Measurements from ENCODE around the gene ZDHHC11.

DNA sequence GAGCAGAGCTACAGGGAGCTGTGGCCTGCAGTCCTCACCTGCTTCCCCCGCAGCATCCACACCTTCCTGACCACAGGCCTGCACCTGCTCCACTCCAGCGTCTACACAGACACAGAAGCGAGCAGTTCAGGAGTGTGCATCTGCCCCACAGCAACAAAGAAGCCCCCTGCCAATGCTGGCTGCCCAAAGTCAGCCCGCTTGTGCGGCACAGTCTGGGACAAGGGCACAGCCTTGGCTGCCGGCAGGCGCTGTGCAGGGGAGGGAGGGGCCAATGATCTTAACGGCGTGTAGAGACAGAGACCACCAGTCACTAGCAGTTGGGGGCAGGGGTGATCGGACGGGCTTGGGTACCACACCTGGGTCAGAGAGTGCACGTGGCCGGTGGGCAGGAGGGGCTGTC, 35.2 kb upstream of the ZDHHC11 start:
- TF ChIP-seq, protein P1, sequence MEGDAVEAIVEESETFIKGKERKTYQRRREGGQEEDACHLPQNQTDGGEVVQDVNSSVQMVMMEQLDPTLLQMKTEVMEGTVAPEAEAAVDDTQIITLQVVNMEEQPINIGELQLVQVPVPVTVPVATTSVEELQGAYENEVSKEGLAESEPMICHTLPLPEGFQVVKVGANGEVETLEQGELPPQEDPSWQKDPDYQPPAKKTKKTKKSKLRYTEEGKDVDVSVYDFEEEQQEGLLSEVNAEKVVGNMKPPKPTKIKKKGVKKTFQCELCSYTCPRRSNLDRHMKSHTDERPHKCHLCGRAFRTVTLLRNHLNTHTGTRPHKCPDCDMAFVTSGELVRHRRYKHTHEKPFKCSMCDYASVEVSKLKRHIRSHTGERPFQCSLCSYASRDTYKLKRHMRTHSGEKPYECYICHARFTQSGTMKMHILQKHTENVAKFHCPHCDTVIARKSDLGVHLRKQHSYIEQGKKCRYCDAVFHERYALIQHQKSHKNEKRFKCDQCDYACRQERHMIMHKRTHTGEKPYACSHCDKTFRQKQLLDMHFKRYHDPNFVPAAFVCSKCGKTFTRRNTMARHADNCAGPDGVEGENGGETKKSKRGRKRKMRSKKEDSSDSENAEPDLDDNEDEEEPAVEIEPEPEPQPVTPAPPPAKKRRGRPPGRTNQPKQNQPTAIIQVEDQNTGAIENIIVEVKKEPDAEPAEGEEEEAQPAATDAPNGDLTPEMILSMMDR (IDR thresholded peaks at IDR 0.05; ENCODE audit: low read depth, low read length, poor library complexity, severe bottlenecking), result no peak
- TF ChIP-seq EZH2phosphoT487 (IDR thresholded peaks at IDR 0.05; ENCODE audit: borderline replicate concordance, low read length), result no peak

Data from DOHH2 (cell line).